Measurements from ENCODE around the gene SYT1.
"Not testable (repeated sequence)": the region's sequence is repeated elsewhere in the genome, so short reads cannot be mapped to it uniquely, and the experiment has no call there.

The SYT1 gene

GRCh38 chr12:78864403-78864869 lies at the start of gene SYT1:
SYT1 (plus strand) TSS chr12:78864774.
- no peak for DNase-seq (ENCODE audit: extremely low read depth, low read depth)
- TF ChIP-seq, protein P1, sequence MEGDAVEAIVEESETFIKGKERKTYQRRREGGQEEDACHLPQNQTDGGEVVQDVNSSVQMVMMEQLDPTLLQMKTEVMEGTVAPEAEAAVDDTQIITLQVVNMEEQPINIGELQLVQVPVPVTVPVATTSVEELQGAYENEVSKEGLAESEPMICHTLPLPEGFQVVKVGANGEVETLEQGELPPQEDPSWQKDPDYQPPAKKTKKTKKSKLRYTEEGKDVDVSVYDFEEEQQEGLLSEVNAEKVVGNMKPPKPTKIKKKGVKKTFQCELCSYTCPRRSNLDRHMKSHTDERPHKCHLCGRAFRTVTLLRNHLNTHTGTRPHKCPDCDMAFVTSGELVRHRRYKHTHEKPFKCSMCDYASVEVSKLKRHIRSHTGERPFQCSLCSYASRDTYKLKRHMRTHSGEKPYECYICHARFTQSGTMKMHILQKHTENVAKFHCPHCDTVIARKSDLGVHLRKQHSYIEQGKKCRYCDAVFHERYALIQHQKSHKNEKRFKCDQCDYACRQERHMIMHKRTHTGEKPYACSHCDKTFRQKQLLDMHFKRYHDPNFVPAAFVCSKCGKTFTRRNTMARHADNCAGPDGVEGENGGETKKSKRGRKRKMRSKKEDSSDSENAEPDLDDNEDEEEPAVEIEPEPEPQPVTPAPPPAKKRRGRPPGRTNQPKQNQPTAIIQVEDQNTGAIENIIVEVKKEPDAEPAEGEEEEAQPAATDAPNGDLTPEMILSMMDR (IDR thresholded peaks at IDR 0.05; ENCODE audit: low read depth, low read length): no peak

- DNase-seq (ENCODE audit: extremely low read depth, low read depth): no peak
- TF ChIP-seq, protein P1 (IDR thresholded peaks at IDR 0.05; ENCODE audit: low read depth, low read length): no peak
Measured at GRCh38 chr12:78818487-78818886, 46.1 kb upstream of the SYT1 start.

DNA sequence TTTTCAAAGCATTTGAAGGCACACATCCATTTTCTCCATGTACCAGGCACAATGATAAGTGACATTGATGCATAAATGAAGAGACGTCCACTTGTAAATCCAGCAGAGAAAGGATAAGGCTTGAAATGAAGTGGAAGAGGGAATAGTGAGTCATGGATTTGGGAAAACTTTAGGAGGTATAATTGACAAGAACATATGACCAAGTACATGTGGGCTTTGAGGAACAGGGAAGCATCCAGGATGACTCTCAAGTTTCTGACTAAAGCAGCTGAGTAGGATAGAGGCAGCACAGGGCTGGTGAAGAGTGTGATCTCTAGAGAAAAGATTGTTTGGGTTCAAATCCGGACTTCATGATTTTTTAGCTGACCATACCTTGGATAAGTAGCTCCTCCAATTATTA lies 43.6 kb upstream of the SYT1 start:
- TF ChIP-seq, protein P1 (IDR thresholded peaks at IDR 0.05; ENCODE audit: low read depth, low read length): no peak
- no peak for DNase-seq (ENCODE audit: extremely low read depth, low read depth)

DNA sequence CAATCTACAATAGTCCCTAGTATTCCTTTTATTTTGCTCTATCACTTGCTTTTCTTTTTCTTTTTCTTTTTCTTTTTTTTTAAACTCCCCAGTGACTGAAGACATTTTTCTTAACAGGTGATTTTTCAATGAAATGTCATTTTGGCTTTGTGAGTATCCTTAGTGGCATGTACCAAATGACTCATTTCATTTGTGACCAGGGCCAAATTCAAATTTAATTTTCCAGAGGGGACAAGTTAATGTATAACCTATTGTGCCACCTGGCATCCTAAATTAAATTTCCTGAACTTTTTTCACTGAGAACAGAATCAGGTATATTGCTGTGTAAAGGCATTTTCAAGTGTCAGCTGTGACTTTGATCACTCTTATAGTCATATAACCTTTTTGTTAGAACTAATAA lies 39.7 kb upstream of the SYT1 start:
- DNase-seq (ENCODE audit: extremely low read depth, low read depth): no peak
- TF ChIP-seq, protein P1 (IDR thresholded peaks at IDR 0.05; ENCODE audit: low read depth, low read length): no peak

DNA sequence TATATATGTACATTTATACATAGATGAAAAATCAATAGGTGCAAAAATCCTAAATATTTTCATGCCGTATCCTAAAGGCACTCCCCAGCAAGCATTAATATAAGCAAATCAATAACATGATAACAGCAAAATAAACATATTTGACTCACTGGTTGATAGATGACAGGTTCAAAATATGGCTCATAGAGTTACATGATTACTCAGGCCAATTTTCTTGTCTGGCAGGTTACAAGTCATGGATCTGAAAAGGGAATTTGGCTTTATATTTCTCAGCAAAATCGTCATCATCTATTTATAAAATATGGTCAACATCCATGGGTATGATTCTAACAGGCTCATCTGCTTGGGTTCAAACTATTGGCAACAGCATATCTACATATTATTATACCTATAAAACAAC lies 34.9 kb upstream of the SYT1 start:
- DNase-seq (ENCODE audit: extremely low read depth, low read depth): no peak
- TF ChIP-seq, protein P1 (IDR thresholded peaks at IDR 0.05; ENCODE audit: low read depth, low read length): no peak

GRCh38 chr12:78835493-78835892 lies 29.1 kb upstream of the SYT1 start:
- DNase-seq (ENCODE audit: extremely low read depth, low read depth): no peak
- TF ChIP-seq, protein P1 (IDR thresholded peaks at IDR 0.05; ENCODE audit: low read depth, low read length): no peak

- DNase-seq (ENCODE audit: extremely low read depth, low read depth): not testable (repeated sequence)
Measured at GRCh38 chr12:78840518-78841019, 24.0 kb upstream of the SYT1 start.

- no peak for DNase-seq (ENCODE audit: extremely low read depth, low read depth)
- TF ChIP-seq, protein P1 (IDR thresholded peaks at IDR 0.05; ENCODE audit: low read depth, low read length): no peak
Measured at GRCh38 chr12:78853231-78853630, 11.3 kb upstream of the SYT1 start.

All from AG09319 (cell line).